HG03354 (cell line): Measurements from ENCODE around the gene PRDM16.

Experiments used
- ATAC-seq: cut with Tn5 transposase; IDR thresholded peaks from one replicate; pipeline ENCODE4 v1.9.1; 2021; ENCODE audit warnings: mild to moderate bottlenecking; ENCODE audit not compliant: unreplicated experiment, poor library complexity, severe bottlenecking

PRDM16 gene

DNA sequence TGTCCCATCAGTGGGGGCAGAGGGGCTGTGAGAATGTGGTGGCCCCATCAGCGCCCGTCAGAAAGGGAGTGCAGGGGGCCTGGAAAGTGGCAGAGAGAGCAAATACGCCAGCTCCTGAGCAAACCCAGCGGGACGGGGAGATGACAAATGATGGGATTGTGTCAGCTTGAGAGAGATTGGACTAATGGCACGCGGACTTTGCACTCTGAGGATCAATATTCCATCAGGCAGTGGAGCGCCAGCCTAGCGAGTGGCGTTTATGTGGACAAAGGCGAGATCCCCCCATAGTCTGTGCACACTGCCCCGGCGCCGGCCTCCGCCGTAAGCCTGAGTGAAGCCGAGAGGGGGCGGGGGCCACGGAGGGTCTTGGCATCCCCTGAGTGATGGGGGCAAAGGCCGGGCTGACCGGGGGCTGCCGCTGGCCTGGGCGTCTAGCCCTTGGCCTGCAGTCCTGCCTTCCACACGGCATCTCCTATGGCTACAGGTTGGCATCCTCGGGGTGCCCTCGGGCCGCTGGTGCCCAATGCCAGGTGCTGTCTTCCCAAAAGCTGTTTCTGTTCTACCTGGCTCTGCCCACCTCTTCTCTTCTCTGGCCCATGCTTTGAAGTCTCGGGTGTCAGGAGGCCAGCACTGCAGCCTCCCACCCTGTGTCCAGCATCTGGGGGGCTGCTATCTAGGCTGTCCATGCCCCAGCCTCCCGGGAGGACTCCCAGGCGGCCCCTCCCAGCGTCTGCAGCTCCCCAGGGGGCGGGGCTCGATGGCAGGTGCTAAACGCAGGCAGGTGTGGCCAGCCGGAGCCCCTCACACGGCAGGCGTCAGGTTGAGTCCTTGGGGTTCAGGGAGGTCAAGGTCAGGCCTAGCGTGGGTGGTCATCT lies 46.5 kb downstream of the PRDM16 start:
- no peak for ATAC-seq

- ATAC-seq = no peak
Measured at GRCh38 chr1:3116150-3116510, 47.1 kb downstream of the PRDM16 start.

DNA sequence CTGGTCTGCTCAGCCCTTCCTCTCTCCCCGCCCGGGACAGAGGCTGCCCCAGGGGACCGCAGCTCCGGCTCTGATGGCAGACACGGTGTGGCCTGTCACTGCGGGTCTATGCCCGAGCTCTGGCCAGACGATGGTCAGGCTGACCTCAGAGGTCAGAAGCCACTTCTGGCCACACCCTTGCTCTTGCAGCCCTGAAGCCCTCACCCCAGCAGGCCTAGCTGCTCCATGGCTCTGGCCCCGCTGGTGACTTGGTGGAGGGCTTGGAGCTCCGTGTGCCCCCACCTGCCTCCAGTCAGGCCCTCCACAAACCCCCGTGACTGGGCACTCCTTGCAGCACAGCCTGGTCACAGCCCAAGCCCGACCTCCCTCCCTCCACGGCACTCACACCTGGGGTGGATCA lies 47.6 kb downstream of the PRDM16 start:
- ATAC-seq = no peak

DNA sequence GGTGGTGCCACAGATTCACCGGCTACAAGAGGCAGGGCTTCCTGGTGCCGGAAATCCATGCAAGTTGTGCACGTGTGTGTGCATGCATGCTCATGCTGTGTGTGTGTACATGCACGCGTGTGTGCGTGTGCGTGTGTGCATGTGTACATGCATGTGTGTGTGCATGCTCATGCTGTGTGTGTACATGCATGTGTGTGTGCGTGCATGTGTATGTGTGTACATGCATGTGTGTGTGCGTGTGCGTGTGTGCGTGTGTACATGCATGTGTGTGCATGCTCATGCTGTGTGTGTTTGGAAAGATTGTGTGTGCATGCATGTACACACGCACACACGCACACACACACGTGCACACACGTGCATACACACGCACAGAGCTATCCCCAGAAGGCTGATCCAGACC lies 48.9 kb downstream of the PRDM16 start:
- no peak for ATAC-seq

GRCh38 chr1:3119061-3119460 lies 50.1 kb downstream of the PRDM16 start:
- ATAC-seq = no peak

- ATAC-seq = no peak
Measured at GRCh38 chr1:3119725-3120124, 50.7 kb downstream of the PRDM16 start.

DNA sequence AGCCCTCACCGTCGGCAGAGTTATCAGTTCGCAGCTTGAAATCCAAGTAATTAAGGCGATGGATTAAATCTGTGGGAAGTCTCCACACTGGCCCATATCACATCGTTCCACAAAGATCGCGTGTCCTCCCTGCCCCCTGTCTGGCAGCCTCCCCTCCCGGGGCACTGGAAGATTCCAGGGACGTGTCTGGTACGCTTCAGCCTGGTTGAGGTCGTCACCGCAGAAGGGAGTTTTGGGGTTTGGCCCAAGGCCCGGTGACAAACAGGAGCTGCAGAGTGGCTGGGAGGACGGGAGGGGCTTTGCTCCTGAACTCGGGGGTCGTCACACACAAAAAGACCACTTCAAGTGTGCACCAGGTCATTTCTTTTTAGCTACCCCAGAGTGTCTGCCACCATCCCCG lies 51.1 kb downstream of the PRDM16 start:
- no peak for ATAC-seq

DNA sequence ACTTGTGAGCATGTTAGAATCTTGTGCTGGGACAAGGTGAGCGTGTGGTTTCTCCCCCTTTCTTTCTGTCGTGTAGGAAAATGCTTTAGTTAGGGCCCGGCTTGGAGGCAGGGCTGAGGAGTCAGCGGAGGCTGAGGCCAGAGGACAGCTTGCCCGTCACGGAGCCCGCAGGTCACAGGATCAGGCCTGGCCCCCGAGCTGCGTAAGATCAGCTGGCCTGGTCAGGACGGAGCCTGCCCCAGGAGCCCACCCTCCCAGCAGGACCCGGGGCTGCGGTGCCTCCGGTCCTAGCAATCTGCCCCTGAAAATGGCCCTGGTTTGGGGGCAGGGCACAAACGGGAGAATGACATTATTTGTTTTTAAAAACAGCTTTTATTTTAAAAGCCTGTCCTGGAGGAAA lies 52.0 kb downstream of the PRDM16 start:
- no peak for ATAC-seq

DNA sequence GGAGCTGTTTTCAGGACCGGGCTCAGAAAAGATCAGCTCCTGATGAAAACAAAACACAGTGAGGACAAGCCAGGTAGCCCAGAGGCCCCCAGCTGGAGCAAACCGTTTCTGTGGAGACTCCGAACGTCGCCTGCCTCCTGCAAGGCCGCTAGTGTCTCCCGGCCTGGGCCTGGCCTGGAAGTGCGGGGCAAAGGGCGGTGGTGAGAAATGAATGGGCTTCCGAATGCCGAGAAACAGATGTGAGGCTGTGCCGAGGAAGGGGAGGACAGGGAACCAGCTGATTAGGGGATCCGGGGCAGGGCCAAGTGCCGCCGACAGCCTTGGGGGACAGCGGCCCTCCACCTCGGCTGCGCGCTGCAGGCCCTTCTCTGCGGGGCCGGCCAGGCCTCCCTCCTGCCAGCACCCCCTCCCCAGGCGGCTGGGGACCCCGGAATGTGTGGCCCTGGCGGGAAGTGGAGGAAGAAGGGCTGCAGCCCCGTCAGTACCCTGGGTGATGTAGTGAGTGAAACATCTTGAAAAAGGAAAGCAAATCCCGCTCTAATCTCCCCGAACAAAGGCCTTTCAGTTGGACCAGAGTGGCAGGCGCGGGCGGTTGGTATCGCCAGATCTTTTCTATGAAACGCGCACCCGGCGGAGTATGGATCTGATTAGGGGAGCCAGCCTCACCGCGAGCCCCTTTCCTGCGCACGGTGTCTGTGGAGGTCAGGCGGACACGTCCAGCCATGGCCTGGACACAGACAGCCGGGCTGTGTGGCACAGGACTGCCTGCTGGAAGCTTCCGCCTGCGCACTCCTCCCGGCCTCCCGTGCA lies 52.6 kb downstream of the PRDM16 start:
- no peak for ATAC-seq

DNA sequence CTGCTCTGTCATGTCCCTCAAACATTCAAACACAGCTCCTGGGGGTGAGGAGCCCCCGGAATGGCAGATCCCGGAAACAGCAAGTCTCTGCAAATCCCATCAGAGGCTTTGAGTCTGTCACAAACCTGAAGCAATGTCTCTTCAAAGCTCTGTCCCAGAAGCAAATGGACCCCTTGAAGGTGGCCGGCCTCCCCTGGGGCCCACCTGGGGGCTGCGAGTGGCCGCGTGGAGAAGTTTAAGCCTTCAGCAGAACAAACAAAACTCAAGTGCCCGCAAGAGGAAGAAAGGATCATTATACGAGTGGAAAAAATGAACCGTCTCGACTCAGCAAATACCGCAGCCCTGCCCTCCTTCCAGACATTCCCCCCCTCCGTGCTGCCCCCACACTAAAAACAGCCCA lies 53.3 kb downstream of the PRDM16 start:
- no peak for ATAC-seq

- ATAC-seq = no peak
Measured at GRCh38 chr1:3124246-3124645, 55.2 kb downstream of the PRDM16 start.

DNA sequence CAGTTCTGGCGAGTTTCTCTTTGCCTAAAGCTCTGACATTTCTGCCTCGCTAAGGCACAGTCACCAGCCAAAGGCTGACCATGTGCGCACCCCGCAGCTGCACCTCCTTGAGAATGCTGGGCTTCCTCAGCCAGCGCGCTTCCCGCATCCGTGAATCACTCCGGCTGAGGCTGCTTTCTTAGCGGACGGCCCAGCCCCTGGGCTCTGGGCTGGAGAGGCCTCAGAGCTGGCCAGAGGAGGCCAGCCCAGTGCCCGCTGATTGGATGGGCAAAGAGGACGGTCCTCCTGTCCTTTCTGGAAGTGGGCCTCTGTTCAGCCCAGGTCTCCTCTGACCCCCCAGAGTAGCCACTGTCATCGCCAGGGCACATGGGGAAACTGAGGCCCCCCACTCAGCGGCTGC lies 56.1 kb downstream of the PRDM16 start:
- no peak for ATAC-seq

DNA sequence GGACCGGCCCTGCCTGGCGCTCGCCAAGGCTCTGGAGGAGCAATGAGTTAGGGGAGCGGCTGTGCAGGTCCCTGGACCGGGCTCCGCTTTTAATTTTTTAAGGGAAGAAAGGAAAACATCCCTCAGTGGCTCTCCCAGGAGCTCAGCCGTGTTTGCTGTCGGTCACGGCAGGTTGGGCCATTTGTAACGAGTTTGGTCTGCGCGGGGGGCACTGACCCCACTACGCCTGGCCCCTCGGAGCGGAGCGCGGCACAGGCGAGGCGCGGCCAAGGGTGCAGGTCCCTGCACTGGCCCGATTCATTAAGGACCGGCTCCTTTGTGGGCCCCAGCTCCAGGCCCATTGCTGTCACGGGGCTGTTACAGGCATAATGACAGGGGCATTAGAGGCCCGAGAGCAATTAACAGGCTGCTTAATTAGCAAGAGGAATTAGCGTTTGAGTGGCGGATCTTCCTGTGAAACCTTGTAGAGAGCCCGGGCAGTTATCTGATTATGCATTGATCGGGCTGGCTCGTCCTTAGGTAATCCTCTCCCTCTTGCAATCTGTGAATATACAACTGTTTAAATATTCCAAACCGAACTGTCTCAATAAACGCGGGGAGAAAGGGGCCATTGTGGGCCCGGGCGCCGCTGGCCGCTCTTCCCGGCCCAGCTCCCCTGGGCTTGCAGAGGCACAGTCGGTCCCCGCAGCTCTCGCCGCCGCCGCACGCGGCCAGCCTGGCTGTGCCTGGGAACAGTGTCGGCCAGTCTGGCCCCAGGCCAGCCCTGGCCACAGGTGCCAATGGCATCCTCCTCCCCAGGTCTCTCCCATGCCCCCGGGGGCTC lies 56.8 kb downstream of the PRDM16 start:
- ATAC-seq = no peak

- no peak for ATAC-seq
Measured at GRCh38 chr1:3126756-3127678, 58.0 kb downstream of the PRDM16 start.

GRCh38 chr1:3127738-3128137 lies 58.7 kb downstream of the PRDM16 start:
- no peak for ATAC-seq

DNA sequence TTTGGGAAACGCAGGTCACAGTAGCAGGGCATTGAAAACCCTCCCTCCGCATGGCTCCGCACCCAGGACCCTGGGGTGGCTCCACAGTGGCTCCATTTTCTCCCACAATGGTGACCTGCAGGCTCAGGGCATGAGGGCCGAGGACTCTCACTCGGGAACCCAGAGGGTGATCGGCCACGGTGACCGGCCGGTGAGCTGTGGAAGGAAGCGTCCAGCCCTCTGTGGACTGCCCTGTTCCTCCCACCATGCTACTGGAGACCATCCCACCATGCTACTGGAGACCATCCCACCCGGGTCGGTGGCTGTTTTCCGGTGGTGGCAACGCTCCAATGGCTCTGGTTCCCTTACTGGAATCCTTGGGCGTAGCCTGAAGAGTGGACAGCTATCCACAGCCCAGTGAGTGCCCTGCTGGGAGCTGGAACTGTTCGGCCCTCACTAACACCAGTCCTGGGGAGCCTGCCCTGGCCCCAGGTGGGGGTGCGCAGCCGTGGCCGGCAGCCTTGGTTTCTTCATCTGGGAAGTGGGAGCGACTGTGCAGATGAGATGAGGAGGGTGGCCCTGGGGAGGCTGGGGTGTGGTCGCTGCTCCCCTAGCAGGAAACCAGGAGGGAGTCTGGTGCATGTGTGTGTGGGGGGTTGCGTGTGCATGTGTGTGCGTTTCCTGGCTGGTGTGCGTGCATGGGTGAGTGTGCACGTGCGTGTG lies 59.6 kb downstream of the PRDM16 start:
- ATAC-seq = no peak

GRCh38 chr1:3129133-3129490 lies 60.1 kb downstream of the PRDM16 start:
- no peak for ATAC-seq

- ATAC-seq = no peak
Measured at GRCh38 chr1:3130268-3130667, 61.3 kb downstream of the PRDM16 start.

DNA sequence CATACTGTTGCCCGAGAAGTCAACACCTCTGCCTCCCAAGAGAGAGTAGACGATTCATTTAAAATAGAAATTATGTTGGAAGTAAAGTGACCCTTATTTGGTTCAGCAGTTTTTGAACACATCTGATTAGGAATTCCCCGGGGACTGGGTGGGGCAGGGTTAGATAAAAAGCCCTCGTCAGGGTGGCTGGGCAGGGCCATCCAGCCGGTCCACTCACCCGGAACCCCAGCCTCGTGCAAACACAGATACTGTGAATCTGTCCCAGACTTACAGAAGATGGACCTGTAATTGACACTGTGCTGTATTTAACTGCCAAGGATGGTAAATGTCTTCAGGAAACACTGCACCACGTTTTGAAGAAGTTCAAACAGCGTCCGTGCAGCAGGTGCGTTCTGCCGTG lies 63.7 kb downstream of the PRDM16 start:
- ATAC-seq = no peak
